Epithelial cell of esophagus (primary cell): ENCODE results near the gene NEDD4L.
A peak's percentile ranks its signal among the peaks of the same experiment; 100 is the strongest.

ENCODE experiments used
- DNase-seq: peaks from one replicate; pipeline ENCODE4 v3.0.0; 2010; ENCODE audit warnings: low read depth
- H3K4me3 ChIP-seq: 2 replicates; pipeline ENCODE4 v1.5.1; 2011; ENCODE audit warnings: mild to moderate bottlenecking, low read length, control low read depth
- TF ChIP-seq, protein P1 (sequence below): IDR thresholded peaks from 2 replicates; pipeline ENCODE4 v1.5.1; 2011; ENCODE audit warnings: low read depth, mild to moderate bottlenecking, low read length, control low read depth, inconsistent platforms; ENCODE audit not compliant: insufficient read depth; ENCODE audit errors: missing control alignments

The NEDD4L gene

DNA sequence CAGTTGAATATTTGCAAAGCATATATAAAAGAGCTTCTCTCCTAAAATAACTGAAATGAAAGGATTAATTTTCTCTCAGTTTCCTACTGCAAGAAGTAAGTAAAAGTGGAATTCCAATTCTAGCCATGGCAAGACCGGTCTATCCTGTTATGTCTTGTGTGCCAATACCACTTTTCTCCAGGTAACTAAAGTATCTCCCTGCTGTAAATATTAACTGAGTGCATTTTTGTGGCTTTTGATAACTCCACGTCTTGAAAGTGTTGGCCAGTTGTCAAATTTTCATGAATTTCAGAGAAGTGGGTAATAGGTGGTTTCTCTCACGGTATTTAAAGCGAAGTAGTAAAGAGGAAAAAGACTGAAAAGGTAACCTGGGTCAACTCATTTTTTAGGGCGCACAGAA lies 225.9 kb downstream of the NEDD4L start:
- no peak overlapping the region for H3K4me3 ChIP-seq
- peak; percentile 92 for DNase-seq
- TF ChIP-seq, protein P1, sequence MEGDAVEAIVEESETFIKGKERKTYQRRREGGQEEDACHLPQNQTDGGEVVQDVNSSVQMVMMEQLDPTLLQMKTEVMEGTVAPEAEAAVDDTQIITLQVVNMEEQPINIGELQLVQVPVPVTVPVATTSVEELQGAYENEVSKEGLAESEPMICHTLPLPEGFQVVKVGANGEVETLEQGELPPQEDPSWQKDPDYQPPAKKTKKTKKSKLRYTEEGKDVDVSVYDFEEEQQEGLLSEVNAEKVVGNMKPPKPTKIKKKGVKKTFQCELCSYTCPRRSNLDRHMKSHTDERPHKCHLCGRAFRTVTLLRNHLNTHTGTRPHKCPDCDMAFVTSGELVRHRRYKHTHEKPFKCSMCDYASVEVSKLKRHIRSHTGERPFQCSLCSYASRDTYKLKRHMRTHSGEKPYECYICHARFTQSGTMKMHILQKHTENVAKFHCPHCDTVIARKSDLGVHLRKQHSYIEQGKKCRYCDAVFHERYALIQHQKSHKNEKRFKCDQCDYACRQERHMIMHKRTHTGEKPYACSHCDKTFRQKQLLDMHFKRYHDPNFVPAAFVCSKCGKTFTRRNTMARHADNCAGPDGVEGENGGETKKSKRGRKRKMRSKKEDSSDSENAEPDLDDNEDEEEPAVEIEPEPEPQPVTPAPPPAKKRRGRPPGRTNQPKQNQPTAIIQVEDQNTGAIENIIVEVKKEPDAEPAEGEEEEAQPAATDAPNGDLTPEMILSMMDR: no peak

DNA sequence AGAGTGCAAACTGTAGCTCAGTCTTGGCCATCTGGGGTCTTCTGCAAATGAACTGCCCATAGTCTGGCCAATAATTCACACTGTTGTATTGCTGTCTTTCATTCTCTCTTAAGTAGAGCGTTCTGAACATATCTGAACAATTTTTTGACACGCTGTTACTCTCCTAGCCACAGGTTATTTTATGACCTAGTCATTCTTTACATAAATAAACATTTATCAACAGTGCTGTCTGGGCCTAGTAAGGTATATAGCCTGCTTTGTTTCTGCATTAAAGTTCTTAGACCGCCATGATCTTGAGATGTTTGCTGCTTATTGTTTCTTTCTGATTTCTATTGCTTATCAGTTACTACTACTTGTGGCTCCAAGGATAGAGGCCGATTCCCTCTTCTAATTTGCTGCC lies 226.4 kb downstream of the NEDD4L start:
- TF ChIP-seq, protein P1: no peak
- no peak for DNase-seq
- no peak overlapping the region for H3K4me3 ChIP-seq

DNA sequence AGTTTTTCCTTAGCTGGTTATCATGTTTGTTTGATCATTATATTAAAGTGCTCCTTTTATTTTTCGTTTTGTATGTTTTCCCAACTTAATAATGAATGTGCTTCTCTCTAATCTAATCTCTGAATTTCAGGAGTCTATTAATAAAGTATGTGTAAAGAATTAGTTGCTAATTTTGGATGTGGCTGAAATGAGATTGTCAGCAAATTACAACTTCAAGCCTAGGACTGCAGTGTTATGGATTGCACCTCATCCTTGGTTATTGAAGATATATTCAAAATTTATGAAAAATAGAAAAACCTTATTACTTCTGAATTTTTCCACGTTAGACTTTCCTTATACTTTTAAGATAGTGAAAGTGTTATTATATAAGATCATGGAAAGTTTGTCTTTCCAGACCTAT lies 227.7 kb downstream of the NEDD4L start:
- no peak for DNase-seq
- TF ChIP-seq, protein P1: no peak
- no peak overlapping the region for H3K4me3 ChIP-seq

DNA sequence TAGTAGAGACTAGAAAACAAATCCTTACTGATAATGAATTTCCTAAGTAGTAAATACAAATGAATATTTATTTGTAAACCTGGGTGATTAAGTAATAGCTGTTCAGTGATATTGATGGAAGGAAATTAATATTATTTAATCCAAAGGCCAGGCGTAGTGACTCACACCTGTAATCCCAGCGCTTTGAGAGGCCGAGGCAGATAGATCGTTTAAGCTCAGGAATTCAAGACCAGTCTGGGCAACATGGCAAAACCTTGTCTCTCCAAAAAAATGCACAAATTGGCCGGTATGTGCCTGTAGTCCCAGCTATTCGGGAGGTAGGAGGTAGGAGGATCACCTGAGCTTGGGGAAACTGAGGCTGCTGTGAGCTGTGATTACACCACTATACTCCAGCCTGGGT lies 228.2 kb downstream of the NEDD4L start:
- no peak overlapping the region for H3K4me3 ChIP-seq
- peak; percentile 30 for DNase-seq
- TF ChIP-seq, protein P1: no peak

DNA sequence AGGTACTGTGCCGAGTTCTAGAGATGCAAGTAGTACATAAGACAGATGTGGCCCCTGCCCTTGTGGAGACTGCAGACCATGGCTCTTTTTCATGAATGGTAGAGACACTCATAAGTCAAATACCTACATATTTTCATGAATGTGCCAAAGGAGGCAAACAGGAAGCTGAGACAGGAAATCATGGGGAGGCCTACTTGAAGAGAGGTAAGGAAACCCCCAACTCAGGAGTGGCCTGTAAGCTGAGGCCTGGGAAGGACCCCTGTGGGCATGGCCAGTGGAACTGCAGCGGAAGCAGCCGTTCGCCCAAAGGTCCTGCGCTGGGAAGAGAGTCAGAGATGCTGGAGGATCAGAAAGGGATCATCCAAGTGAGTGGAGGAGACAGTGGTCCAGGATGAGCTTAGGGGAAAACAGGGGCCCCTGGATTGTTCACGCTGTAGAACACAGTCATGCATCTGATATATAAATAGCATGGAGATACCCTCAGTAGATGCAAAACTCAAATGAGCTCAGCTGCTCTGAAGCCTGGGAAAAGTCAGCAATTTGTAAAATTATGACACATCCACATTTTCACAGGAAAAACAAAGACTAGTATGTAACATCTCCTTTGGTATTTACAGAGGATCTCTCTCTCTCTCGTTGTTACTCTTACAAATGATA lies 228.9 kb downstream of the NEDD4L start:
- TF ChIP-seq, protein P1: no peak
- DNase-seq: no peak

DNA sequence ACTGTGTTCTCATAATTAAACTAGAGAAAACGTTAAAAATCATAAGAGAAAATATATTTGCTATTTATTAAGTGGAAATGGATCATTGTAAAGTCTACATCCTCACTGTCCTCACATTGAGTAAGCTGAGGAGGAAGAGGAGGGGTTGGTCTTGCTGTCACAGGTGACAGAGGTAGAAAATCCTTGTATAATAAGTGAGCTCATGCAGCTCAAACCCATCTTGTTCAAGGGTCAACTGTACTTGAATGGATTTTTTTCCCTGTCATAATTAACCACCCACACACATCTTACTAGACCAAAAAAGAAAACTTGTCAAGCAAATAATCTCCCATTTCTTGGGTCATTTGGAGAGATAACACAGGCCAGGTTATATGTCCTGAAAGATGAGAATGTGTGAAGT lies 231.2 kb downstream of the NEDD4L start:
- TF ChIP-seq, protein P1: no peak
- DNase-seq: no peak
- H3K4me3 ChIP-seq: no peak overlapping the region

More for the DNA sequence above, 228.9 kb downstream of the NEDD4L start:
- no peak overlapping the region for H3K4me3 ChIP-seq
